ENCODE results near the gene NEURL3. TPM values are rescaled to one million over a fixed set of nuclear protein-coding genes. Genes with fewer than 3 reads are reported as not detected.
A peak's percentile ranks its signal among the peaks of the same experiment; 100 is the strongest.

NEURL3 gene
- total RNA-seq, 2 donors from 2014 or later = 0.31 TPM; not detected in 1

DNA sequence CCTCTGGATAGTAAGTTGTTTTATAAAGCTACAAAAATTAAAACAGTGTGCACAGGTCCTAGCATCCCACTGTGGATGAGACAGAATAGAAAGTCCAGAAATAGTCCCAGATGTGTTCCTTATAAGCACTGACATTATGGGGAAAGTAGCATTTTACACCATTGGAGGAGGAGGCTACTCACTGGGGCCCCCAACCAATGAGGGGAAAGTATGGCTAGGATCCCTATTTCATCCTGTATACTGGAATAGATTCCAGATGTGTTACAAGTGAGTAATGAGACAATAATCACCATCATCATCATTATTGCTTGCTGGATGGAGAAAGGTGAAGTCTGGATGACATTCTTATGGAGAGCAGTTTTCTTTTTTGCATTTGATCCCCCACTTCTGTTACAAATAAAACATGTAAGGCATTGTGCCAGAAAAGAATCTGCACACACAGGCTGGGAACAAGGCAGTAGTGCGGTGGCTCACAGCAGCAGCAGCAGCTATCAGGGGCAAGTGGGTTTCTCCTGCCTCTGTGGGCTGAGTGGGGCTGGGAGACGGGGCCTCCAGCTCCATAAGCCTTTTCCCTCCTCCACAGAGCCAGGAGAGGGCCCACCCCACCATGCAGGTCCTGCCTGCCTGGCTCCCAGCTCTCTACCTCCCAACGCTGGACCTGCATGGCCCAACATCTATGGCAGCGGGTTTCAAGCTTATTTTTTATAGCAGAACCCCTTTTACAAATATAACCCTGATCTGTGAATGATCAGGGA, 36.4 kb upstream of the NEURL3 start:
- ATAC-seq = no peak
- DNase-seq = no peak
- intact Hi-C loops (cut with DNase I) = no loop called here

DNA sequence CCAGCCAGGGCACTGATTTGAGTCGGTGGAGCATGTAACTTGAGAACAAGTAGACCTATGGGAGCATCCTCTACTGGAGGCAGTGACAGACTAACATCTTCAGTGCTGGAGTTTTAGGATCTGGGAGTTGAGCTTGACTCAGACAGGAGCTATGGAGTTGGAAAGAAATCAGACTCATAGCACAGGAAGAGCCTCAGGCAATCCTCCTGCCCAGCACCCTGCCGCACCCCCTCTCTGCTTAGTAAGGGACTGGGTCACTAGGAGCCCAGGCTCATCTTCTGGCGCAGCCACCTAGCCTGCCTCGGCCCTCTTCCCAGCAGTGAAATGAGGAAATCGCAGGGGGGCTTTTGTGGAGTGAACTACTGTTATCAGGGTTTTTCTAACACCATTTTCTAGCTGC, 35.0 kb upstream of the NEURL3 start:
- DNase-seq = no peak
- intact Hi-C loops (cut with DNase I) = no loop called here
- no peak for ATAC-seq

DNA sequence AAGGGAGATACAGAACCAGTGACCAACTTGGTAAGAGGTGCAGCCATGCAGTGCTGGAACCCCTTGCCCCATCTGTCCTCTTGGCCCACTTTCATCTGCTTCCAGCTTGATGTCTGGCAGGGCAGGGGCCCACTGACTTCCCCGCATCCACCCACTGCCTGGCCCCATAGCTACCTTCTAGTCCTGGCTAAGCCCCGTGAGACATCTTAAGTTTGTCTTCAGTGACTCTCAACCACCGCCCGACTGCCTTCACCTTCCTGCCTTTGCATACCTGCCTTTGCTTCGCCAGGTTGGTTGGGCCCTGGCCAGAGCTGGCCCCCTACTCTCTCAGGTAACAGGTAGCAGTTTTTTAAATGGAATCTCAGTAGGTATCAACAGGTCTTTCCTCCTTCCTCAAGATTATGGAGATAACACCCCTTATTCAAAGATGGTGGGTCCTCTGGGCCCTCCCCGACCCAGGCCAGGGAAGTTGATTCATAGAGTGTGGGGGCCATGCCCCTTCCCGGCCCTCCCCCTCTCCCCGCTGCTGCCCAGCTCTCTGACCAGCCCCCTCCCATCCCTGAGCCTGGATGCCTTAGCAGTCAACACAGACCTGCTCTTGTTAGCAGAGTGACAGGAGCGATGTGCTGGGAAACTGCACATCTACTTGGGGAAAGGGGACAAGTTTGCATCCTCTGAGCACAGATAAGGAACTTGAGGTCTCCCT, 34.2 kb upstream of the NEURL3 start:
- DNase-seq = no peak
- ATAC-seq = no peak
- intact Hi-C loops (cut with DNase I) = no loop called here

DNA sequence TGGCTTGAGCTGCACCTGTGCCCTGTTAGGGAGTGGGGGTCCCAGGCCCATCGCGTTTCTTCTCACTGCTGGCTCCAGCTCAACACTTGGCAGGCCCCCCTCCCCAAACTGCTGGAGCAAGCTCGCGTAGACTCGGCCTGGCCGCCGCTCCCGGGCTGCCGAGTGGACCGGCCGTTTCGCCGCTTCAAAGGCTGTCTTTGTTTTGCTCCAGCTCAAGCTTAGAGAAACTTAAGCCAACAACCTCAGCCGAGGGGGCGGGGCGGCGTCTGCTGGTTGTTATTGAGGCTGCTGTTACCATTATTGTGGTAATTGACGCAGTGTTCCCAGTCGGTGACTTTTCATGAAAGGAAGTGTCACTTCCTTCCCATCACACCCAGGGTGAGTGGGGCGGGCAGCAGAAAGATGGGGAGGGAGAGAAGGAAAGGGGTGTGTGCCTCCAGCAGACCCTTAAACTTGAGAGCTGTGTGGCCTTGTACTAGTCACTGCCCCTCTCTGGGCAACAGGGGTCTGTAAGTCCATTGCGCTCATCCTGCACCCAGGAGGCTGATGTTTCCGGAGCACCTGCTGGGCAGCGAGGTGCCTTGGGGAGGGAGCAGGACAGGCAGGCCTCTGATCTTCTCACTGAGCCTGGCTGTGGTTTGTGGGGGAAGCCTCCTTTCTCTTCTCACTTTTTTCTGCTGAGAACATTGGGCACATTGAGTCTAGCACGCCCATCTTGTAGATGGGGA, 33.5 kb upstream of the NEURL3 start:
- intact Hi-C loops (cut with DNase I) = no loop called here
- peak; percentile 11 to 20 for ATAC-seq

GRCh38 chr2:96537734-96538486, 32.8 kb upstream of the NEURL3 start:
- DNase-seq (no peak), ATAC-seq (peak in 1 of 2 donors; percentile 1)
- intact Hi-C loops (cut with DNase I) = no loop called here

More for the DNA sequence above, 33.5 kb upstream of the NEURL3 start:
- DNase-seq = peak; percentile 91

DNA sequence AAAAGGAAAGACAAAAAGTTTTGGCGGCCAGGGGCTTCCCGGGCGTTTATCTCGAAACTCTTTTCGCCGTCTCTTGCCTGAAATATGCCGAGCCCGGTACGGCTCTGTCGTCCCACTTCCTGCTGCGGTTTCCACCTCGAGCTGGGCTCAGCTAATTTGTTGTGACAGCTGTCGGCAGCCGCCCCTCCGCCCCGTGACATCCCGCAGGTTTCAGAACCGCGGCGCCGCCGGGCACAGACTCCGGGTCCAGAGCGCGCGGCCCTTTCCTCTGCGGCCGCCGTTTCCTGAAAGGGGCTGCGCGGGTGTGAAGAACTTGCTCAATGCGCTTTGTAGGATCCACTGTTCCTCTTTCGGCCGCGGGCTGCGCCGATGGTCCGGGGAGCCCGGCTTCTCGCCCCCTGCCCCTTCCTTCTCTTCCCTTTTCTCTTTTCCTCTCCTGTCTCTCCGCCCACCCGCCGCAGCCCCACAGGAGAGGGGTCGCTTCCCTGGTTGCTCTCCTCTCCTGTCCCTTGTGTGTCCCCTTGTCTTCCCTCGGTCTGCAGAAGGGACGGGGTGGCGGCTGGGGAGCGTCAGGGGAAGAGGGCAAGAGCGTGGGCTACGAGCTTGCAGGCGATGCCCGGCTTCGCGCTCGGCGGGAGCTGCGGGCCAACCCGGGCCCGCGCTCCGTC, 32.0 kb upstream of the NEURL3 start:
- peak; percentile 81 for DNase-seq
- intact Hi-C loops (cut with DNase I) = no loop called here
- ATAC-seq = peak; percentile 43 to 45

GRCh38 chr2:96536445-96537065, 31.4 kb upstream of the NEURL3 start, which contains the start of gene ARID5A:
ARID5A (plus strand) TSS chr2:96536752; CDS start chr2:96536827, 75 bp downstream.
- intact Hi-C loops (cut with DNase I) = no loop called here
- peak; percentile 82 to 87 for ATAC-seq

GRCh38 chr2:96535331-96535730, 30.2 kb upstream of the NEURL3 start:
- no peak for DNase-seq
- intact Hi-C loops (cut with DNase I) = no loop called here
- ATAC-seq = no peak

More at GRCh38 chr2:96536445-96537065, 31.4 kb upstream of the NEURL3 start, which contains the start of gene ARID5A:
- peak; percentile 97 for DNase-seq

DNA sequence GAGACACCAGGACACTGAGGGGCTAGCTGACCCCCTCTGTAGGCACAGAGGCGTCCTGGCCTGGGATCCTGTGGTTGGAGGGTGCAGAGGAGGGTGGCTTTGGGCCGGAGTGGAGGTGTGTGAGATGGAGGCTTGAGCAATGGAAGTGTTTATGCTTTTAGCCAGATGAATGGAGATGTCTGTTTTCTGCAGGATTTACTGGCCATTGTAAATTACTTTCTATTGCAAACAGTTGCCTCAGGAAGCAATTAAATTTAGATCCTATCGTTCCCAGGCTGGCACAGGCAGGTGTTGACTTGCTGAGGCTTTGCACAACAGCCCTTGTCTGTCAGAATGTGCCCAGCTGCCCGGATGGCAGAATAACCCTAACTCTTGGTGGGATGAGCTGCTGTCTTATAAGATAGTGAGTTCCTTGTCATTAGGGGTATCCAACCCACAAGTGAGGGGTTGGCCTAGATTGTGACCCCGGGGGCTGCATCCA, 29.6 kb upstream of the NEURL3 start:
- no peak for DNase-seq
- no peak for ATAC-seq
- intact Hi-C loops (cut with DNase I) = no loop called here

- intact Hi-C loops (cut with DNase I) = no loop called here
- no peak for ATAC-seq
- DNase-seq = no peak
Observed at GRCh38 chr2:96534141-96534540, 29.0 kb upstream of the NEURL3 start.

DNA sequence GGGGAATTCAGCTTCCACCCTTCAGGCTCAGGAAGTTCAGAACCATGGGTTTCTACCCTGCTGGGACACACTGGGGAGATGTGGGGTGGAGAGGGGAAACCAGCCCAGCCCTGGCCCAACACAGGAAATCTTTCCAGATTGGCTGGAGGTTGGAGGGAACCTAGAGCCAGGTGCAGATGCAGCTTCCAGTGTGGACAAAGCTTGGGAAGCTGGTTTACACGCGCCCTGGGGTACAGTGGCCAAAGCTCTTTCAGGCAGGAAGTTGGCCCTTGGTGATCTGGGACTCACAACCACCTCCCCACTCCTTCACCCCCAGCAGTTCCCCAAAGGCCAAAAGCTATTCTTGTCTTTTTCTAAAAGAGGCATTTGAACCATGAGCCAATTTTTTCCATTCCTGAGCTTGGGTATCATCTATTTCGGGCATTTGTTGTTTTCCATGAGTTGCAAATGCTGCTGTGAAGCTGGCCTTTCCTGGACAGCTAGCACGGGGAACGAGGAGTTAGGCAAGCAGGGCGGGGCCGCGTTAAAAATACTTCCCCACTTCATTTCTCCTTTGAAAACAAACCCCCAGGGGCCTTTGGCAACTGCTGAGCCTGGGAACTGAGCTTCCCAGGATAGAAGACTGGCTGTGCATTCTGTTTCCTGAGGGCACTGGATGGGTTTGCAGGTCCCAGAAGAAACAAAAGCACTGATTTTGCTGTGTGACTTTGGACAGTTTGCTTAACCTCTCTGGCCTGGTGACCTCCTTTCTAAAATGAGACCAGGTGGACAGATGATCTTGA, 28.3 kb upstream of the NEURL3 start:
- ATAC-seq (peak; percentile 2 to 15), DNase-seq (peak; percentile 91)
- intact Hi-C loops (cut with DNase I) = no loop called here

DNA sequence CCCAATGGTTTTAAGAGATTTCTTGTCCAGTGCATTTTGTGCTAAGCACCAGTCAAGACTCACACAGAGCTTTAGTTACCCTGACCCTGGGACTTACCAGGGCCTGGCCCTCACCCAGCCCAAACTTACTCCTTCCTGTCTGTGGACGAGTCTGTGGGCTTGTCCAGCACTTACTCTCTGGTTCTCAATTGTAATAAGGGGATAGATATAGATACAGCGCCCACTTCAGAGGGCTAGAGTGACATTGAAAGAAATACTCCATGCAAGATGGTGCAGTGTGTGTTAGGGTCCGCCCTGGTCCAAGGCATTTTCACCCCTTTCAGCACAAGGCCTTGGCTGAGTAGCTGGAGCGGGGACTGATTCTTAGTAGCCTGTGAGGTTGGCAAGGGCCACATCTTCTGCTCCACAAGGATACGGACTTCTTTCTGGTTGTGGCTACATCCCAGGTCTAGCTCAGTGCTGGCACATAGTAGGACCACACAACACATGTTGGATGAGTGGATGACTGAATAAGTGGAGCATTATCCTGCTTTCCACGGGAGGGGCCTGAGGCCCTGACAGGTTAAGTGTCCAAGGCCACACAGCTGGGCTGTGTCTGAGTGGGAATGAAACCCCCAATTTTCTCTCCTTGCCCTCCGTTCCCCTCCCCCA, 27.6 kb upstream of the NEURL3 start:
- DNase-seq = no peak
- intact Hi-C loops (cut with DNase I) = no loop called here
- ATAC-seq = no peak

DNA sequence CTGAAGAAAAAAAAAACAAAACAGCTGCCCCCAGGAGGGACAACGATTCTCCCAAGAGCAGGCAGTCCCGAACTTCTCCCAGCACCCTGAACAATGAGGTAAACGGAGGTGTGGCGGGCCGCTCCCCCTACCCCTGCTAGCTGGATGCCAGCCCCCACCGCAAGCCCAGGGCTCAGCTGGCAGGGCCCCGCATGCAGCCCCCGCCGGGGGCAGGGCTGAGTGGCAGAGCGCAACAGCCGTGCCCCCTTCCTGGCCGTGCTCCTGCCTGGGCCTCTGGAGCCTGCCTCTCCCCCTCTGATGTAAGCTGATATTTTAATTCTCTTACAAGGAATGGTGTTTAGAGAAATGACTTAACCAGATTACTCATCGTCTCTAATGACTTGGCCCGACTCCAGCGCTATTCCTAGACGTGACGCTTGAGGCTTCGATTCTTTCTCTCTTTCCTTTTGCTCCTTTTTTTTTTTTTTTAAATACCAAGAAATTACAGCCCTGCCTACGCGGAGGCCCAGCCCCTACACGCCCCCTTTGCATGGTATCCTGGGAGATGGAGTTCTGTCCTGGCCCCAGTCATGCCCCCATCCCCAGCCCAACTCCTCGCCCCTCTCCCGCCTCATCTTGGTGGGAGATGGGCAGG, 26.8 kb upstream of the NEURL3 start:
- intact Hi-C loops (cut with DNase I) = no loop called here
- DNase-seq = peak; percentile 98
- ATAC-seq = peak; percentile 45 to 69

DNA sequence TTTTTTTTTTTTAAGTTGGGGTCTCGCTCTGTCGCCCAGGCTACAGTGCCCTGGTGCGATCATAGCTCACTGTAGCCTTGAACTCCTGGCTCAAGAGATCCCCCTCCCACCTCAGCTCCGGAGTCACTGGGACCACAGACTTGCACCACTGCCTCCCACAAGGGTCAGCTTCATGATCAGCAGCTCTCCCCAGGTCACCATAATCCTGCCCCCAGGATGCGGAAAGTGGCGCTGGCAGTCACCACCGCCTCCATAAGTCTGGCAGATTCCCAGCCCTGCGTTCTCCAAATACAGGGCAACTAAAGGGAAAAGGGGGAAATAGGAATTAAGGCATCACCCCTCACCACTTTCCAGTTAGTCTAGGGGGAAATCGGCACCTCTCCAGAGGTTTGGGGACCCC, 26.2 kb upstream of the NEURL3 start:
- ATAC-seq (no peak), DNase-seq (no peak)
- intact Hi-C loops (cut with DNase I) = no loop called here

- no peak for ATAC-seq
- intact Hi-C loops (cut with DNase I) = no loop called here
- DNase-seq = no peak
Observed at GRCh38 chr2:96530474-96531357, 25.6 kb upstream of the NEURL3 start.

DNA sequence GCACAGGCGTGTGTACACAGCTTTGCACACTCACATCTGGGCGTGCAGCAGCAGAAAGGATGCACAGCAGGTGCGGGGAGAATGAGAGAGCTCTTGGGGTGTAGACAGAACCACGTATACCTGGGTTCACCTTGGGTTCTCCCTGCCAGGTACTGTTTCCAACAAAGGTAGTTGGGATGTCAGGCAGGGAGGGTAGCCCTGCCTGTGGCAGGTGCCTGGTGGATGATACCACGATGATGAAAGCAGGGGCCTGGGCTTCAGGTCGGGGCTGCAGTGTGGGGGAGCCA, 24.9 kb upstream of the NEURL3 start:
- ATAC-seq (no peak), DNase-seq (no peak)
- intact Hi-C loops (cut with DNase I) = no loop called here

All from left cardiac atrium (tissue), 4 donors.